Ovary (tissue), 3 donors: ENCODE data around the gene KCNJ6.

Experiments used
- CTCF ChIP-seq, 3 donors: fragments of 450-650 bp in 2 of 3; fragments of 200-600 bp in 1 of 3; IDR thresholded peaks; one replicate each; pipeline versions ENCODE4 v1.5.1 to v1.8.0; 2016 to 2022; ENCODE audit warnings: antibody characterized with exemption in 3 of 3, mild to moderate bottlenecking in 1 of 3
- EP300 ChIP-seq: sonication (generic); formaldehyde crosslinking; IDR thresholded peaks from one replicate; pipeline ENCODE4 v1.6.1; 2017; ENCODE audit warnings: antibody characterized with exemption
- donor health status: DM: no; HTN: no; CAD: no.

DNA sequence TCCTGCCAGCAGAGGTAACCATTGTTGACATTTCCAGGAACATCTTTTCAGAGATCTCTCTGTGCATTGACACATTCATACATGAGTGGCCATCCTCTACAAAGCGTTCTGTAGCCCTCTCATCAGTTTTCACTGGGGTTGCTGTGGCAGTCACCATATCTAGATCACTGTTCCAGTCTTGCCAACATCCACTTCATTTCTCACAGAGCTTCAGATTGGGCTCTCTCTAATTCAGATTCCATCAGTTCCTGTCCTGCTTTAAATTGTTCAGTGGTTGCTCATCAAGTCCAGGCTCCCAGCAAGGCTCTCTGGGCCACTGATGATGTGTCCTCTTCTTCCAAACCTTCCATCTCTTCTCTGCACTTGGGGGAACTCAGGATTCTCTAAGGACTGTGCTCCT lies 173.7 kb downstream of the KCNJ6 start:
- TF ChIP-seq CTCF (IDR thresholded peaks at IDR 0.05) (no peak), EP300 (no peak)
